ENCODE data around the gene OR11H7. TPM values are rescaled to one million over a fixed set of nuclear protein-coding genes. Genes with fewer than 3 reads are reported as not detected.

Gene OR11H7
- total and polyA plus RNA-seq, 9 of the 15 experiments (the other 6 are each of a cell fraction or from before 2014, with no cell fraction given): not detected

GRCh38 chr14:20262642-20263128 lies 33.9 kb downstream of the OR11H7 start (continued):
- TF ChIP-seq E2F4 (CRISPR knock-in tag; IDR thresholded peaks at IDR 0.05; ENCODE audit: low read depth): no peak
- TF ChIP-seq MAX (CRISPR knock-in tag; IDR thresholded peaks at IDR 0.05): no peak
- no peak for TF ChIP-seq SP1 (CRISPR knock-in tag; IDR thresholded peaks at IDR 0.05)
- no peak for TF ChIP-seq ZNF512 (tag; IDR thresholded peaks at IDR 0.05)
- TF ChIP-seq MGA (IDR thresholded peaks at IDR 0.05): no peak
- TF ChIP-seq ZNF695 (CRISPR knock-in tag; IDR thresholded peaks at IDR 0.05): no peak
- TF ChIP-seq POLR3G (IDR thresholded peaks at IDR 0.05; ENCODE audit: extremely low read depth, insufficient read length, insufficient replicate concordance): no peak
